ENCODE measurements around the gene FGFBP2.

- TF ChIP-seq RAD21 (IDR thresholded peaks at IDR 0.05; ENCODE audit: insufficient read depth, low read depth, low read length), result no peak
- no peak for TF ChIP-seq SIN3A (IDR thresholded peaks at IDR 0.05; ENCODE audit: low read depth, low read length)
These were observed 31.3 kb downstream of the FGFBP2 start for GRCh38 chr4:15931451-15932210.

Measured in GM12878 (cell line).